Small intestine (tissue), 7 donors: ENCODE results near the gene GRIA4. TPM values are rescaled to one million over a fixed set of nuclear protein-coding genes. Genes with fewer than 3 reads are reported as not detected.

Experiments used
- DNase-seq, 2 donors: peaks; one replicate each; pipeline versions ENCODE4 v3.0.0 to v3.0.0-alpha.2; 2013
- FAIRE-seq: peaks from 2 replicates; lab custom pipeline; 2012; peaks lifted over from hg19 to GRCh38; lab: Jason Lieb, UNC
- H3K27ac ChIP-seq, 3 donors: one replicate each; pipeline ENCODE4 v1.5.1; 2013; ENCODE audit warnings: low read length in 2 of 3, mild to moderate bottlenecking in 2 of 3, control low read depth in 1 of 3, inconsistent platforms in 1 of 3, low read depth in 1 of 3, moderate library complexity in 1 of 3
- H3K27me3 ChIP-seq, 3 donors: one replicate each; pipeline ENCODE4 v1.6.1; 2013; ENCODE audit warnings: low read length in 3 of 3, inconsistent platforms in 1 of 3; ENCODE audit not compliant: control insufficient read depth in 3 of 3, insufficient read depth in 3 of 3
- H3K36me3 ChIP-seq, 3 donors: one replicate each; pipeline ENCODE4 v1.6.1; 2013; ENCODE audit warnings: low read length in 3 of 3, inconsistent platforms in 1 of 3, low read depth in 1 of 3, mild to moderate bottlenecking in 1 of 3, moderate library complexity in 1 of 3; ENCODE audit not compliant: control insufficient read depth in 3 of 3, insufficient read depth in 2 of 3
- H3K4me1 ChIP-seq, 3 donors: one replicate each; pipeline ENCODE4 v1.6.1; 2013; ENCODE audit warnings: low read length in 2 of 3, inconsistent platforms in 1 of 3, low read depth in 1 of 3, mild to moderate bottlenecking in 1 of 3, moderate library complexity in 1 of 3; ENCODE audit not compliant: control insufficient read depth in 3 of 3, insufficient read depth in 2 of 3
- H3K4me3 ChIP-seq, 3 donors: one replicate each; pipeline ENCODE4 v1.5.1; 2013; ENCODE audit warnings: low read length in 3 of 3, control low read depth in 1 of 3, inconsistent platforms in 1 of 3, low read depth in 1 of 3, mild to moderate bottlenecking in 1 of 3, moderate library complexity in 1 of 3
- H3K9me3 ChIP-seq, 2 donors: one replicate each; pipeline ENCODE4 v1.6.1; 2013; ENCODE audit warnings: low read depth in 1 of 2, low read length in 1 of 2; ENCODE audit not compliant: control insufficient read depth in 2 of 2, insufficient read depth in 1 of 2
- WGBS, 3 donors: extraction: QIAGEN DNeasy Blood & Tissue Kit; methylation state at CpG; one replicate each; pipeline ENCODE4 v1.1.7; 2013; 5-methylcytosine and 5-hydroxymethylcytosine counted together
- polyA plus RNA-seq, 4 donors: library from polyadenylated mRNA; stranded (reverse) in 3 of 4; unstranded in 1 of 4; fragments of 200-250 nt in 3 of 4; fragments of 120-200 nt in 1 of 4; gene quantifications; one replicate each; pipeline versions ENCODE4 v1.2.1 to v1.2.3, GENCODE V29; 2013
- donor health status: healthy with polysubstance abuse.
- donor health status: control.
- donor health status: control.
- donor health status: Bipolar disorder and iron deficiency.
- donor health status: healthy.

Gene GRIA4
- polyA plus RNA-seq, 4 donors = 0.34 to 22.9 TPM; not detected in 2

DNA sequence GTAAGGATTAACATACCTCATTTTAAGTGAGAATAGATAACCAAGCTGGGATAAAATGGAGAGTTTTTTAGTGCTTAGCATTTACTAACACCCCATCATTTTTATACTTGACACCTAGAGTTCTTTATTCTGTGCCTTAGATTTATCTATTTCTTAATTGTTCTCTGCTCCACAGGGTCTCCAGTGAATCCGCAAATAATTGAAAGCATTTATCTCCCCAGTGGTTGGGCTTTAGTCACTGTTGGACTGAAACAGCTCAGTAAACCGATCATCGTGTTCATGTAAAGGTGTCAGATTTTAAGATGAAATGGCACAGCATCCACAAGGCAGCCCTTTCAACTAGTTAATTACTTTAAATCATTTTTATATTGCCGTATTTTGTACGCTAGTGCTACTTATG, 17.8 kb upstream of the GRIA4 start:
- WGBS, 3 donors = 65 to 79% (median 67%) methylated on average over 5 of the region's 5 CpGs
- no peak overlapping the region for H3K27ac ChIP-seq
- FAIRE-seq = no peak

DNA sequence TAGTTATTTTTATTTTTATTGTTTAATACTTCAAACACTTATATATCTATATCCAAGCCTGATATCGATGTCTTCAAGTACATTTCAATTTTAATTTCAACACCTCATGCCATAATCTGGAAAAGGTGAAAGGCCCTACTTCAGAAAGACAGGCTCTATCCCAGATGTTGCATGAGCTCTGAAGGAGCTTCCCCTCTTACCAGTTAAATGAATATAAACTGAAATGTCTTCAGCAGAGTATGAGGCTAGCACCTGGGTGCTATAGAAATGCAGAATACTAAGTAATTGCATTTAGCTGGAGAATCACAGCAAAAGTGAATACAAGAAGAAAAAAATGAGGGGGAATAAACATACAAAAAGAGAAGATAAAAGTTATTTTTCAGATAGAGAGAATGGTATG, 11.5 kb upstream of the GRIA4 start:
- DNase-seq (no peak), FAIRE-seq (no peak)
- Histone ChIP-seq H3K9me3 (no peaks in the 10 kb centered on the region), H3K27ac (no peak overlapping the region), H3K27me3 (no peaks in the 10 kb centered on the region), H3K36me3 (no peaks in the 10 kb centered on the region), H3K4me3 (no peak overlapping the region), H3K4me1 (no peaks in the 10 kb centered on the region)
- 67 to 90% (median 84%) methylated on average over 1 of the region's 1 CpG for WGBS, 3 donors

More for the DNA sequence above, 17.8 kb upstream of the GRIA4 start:
- no peaks in the 10 kb centered on the region for H3K9me3 ChIP-seq
- H3K36me3 ChIP-seq = no peaks in the 10 kb centered on the region
- no peak overlapping the region for H3K4me3 ChIP-seq
- no peaks in the 10 kb centered on the region for H3K4me1 ChIP-seq
- no peak for DNase-seq
- H3K27me3 ChIP-seq = peaks cover 0 to 2% (median 0%) of the 10 kb centered on the region in 3 donors

DNA sequence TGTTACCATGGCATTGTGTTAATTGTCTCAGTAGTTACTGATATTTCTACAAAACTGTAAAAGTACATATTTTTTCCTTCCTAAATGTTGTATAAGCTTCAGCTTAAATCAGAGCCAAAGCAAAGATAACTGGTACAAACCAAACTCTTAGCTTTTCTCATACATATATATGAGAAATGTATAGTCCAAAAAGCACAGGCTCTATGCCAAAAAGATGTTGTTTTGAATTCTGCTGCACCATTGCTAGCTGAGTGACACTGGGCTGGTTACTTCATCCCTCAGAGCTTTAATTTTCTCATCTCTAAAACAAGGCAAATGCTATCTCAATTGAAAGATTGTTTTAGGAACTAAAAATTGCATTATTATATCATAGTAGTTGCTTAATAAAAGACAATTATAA, 6.7 kb upstream of the GRIA4 start:
- Histone ChIP-seq H3K9me3 (no peaks in the 10 kb centered on the region), H3K4me3 (no peak overlapping the region), H3K4me1 (no peaks in the 10 kb centered on the region), H3K36me3 (no peaks in the 10 kb centered on the region), H3K27me3 (no peaks in the 10 kb centered on the region), H3K27ac (no peak overlapping the region)
- DNase-seq = no peak
- FAIRE-seq = no peak

DNA sequence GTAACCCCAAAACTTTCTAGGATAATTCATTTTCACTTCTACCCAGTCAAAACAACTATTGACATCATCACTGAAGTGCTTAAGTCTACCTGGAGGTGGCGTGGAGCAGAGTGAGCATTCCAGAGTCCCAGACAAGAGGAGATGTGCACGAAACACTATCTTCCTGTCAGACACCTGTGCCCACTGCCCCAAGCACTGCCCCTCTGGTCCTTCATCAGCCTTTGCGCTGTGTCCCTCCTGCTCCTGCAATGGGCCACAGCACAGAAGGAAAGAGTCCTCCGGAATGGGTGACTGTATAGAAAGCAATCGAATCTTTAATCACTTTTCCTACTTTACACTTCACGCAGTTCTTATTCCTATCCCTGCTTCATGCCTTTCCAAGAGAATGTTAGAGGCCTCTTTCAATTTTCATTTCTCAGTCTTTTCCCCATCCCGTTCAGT, 512 bp upstream of the GRIA4 start:
- 5 to 18% (median 9%) methylated on average over 7 of the region's 7 CpGs for WGBS, 3 donors
- no peak for FAIRE-seq
- peak overlapping the region in 1 of 3 donors; percentile 54 for H3K4me3 ChIP-seq

DNA sequence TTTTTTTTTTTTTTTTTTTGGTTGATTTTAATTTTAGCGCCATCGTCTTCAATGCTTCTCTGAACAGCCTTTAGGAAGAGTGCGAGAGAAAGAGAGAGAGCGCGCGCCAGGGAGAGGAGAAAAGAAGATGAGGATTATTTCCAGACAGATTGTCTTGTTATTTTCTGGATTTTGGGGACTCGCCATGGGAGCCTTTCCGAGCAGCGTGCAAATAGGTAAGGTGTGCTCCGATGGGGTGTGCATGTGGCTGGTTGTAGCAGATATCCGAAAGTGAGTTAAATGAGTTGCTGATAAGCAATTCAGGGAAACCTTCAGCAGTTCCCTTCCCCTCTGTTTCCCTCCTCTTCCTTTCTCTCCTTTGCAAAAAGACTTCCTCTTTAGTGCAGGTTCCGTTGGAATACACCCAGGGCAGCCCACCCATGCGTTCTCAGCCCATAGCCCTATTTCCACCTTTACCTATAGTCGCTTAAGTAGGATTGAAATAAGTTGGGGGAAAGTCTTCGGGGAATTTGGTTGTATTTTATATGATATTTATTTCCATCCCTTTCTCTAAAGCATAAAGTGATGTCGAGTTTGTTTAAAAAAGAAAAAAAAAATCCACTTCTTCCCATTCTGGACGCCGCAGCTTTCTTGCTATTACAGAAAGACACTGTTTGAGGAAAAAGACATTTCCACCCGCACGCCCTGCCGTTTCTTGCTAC, 1.1 kb downstream of the GRIA4 start:
- Histone ChIP-seq H3K4me3 (peak overlapping the region in 1 of 3 donors; percentile 54), H3K9me3 (no peaks in the 10 kb centered on the region)
- WGBS, 3 donors = 7 to 11% (median 8%) methylated on average over 20 to 21 of the region's 21 CpGs

More for the DNA sequence above, 512 bp upstream of the GRIA4 start:
- peak; percentile 35 to 69 for DNase-seq
- H3K27ac ChIP-seq = peak overlapping the region in 1 of 3 donors; percentile 38
- peaks cover 0 to 9% (median 0%) of the 10 kb centered on the region in 3 donors for H3K4me1 ChIP-seq
- no peaks in the 10 kb centered on the region for H3K9me3 ChIP-seq
- no peaks in the 10 kb centered on the region for H3K36me3 ChIP-seq
- peaks cover 0 to 29% (median 6%) of the 10 kb centered on the region in 3 donors for H3K27me3 ChIP-seq

DNA sequence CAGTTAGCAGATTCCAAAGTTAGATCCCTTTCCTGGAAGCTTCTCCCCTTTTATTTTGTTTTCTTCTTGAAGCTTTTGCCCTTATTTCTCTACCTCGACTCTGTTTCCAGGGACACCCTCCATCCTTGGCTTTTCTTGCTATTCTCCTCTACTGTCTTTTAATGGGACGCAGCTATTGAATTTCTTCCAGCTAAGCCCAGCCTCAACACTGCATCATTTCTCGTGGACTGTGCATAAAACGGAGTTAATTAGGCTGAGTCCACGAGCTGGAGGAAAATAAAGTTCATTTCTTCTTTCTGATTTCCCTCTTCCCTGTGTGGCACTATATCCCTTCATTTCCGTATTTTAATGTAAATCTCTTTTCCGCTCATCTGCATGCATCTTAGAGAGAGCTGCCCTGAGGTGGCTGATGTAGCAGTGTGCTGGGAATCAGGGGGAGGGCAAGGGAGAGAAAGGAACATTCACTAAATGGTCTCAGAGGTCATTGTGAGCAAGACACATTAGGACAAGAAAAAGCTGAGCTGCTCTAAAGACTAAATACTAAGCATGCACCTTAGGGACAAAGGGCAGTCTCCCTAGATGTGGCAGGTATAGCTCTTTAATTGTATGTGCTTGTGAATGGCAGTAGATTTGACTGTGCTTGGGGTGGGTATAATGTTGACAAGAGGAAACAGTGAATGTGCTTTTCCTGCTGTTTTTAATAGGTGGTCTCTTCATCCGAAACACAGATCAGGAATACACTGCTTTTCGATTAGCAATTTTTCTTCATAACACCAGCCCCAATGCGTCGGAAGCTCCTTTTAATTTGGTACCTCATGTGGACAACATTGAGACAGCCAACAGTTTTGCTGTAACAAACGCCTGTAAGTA, 1.9 kb downstream of the GRIA4 start:
- H3K27me3 ChIP-seq = peaks cover 0 to 29% (median 6%) of the 10 kb centered on the region in 3 donors
- H3K4me1 ChIP-seq = peaks cover 0 to 9% (median 0%) of the 10 kb centered on the region in 3 donors
- DNase-seq (peak; percentile 11 to 62), FAIRE-seq (no peak)
- H3K36me3 ChIP-seq = no peaks in the 10 kb centered on the region
- H3K27ac ChIP-seq = no peak overlapping the region
- 43 to 48% (median 47%) methylated on average over 12 of the region's 12 CpGs for WGBS, 3 donors
- peak overlapping the region in 1 of 3 donors; percentile 54 for H3K4me3 ChIP-seq
- no peaks in the 10 kb centered on the region for H3K9me3 ChIP-seq

More for the DNA sequence above, 1.1 kb downstream of the GRIA4 start:
- FAIRE-seq (no peak), DNase-seq (peak in 1 of 2 donors; percentile 37)
- Histone ChIP-seq H3K36me3 (no peaks in the 10 kb centered on the region), H3K4me1 (peaks cover 0 to 9% (median 0%) of the 10 kb centered on the region in 3 donors), H3K27ac (no peak overlapping the region), H3K27me3 (peaks cover 0 to 29% (median 6%) of the 10 kb centered on the region in 3 donors)

DNA sequence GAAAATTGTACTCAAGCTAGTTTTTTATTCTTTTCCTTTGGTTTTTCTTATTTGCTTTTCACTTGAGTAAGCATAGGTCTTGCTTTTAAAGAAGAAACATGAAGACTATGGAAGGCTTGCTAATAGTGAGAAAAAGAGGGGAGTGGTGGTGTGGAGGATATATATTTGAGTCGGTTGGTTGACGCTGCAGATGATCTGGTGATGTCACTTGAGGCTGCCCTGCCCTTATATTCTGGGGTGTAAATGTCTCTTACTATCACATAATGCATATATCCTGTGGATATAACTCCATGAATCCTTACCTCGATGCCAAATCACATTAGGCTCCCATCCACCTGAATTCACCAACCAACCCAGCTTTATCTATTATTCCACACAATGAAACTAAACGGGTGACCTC, 2.9 kb downstream of the GRIA4 start:
- FAIRE-seq = no peak
- Histone ChIP-seq H3K9me3 (no peaks in the 10 kb centered on the region), H3K4me1 (peaks cover 0 to 9% (median 0%) of the 10 kb centered on the region in 3 donors), H3K36me3 (no peaks in the 10 kb centered on the region), H3K27ac (no peak overlapping the region), H3K4me3 (peak overlapping the region in 1 of 3 donors; percentile 10), H3K27me3 (peaks cover 0 to 29% (median 6%) of the 10 kb centered on the region in 3 donors)
- WGBS, 3 donors = 85 to 94% (median 89%) methylated on average over 4 of the region's 4 CpGs
- peak in 1 of 2 donors; percentile 59 for DNase-seq

DNA sequence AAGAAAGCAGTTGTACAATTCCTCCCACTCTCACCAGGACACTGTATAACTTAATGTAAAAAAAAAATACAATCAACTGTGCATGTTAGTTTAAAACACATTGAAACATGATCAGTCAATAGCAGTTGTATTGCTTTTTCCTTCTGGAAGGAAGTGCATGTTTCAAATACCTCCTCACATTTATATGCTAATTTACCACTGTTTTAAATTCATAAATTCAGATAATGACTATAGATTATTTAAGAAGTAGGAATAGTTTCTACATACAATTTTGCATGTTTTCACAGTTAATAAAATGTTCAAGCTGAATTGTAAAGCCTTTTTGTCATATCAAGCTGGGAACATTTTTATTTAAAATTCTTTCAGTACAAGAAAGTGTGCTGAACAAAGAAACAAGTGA, 3.3 kb downstream of the GRIA4 start:
- Histone ChIP-seq H3K4me3 (no peak overlapping the region), H3K27me3 (peaks cover 0 to 29% (median 6%) of the 10 kb centered on the region in 3 donors), H3K9me3 (no peaks in the 10 kb centered on the region), H3K4me1 (peaks cover 0 to 9% (median 0%) of the 10 kb centered on the region in 3 donors), H3K36me3 (no peaks in the 10 kb centered on the region), H3K27ac (no peak overlapping the region)
- FAIRE-seq = no peak
- no peak for DNase-seq
